Gastrocnemius medialis (tissue), 4 donors: Measurements from ENCODE around the gene TRAF1. TPM values are rescaled to one million over a fixed set of nuclear protein-coding genes. Genes with fewer than 3 reads are reported as not detected.

Source experiments
- ATAC-seq, 2 donors: fragments of 150-250 bp; one replicate each; pipeline ENCODE4 v1.9.1; 2016
- DNase-seq, 2 donors: peaks; one replicate each; pipeline ENCODE4 v3.0.0-alpha.2; 2019
- H3K27ac ChIP-seq, 4 donors: fragments of 200-600 bp; sonication (generic); 1 replicate in 1 of 4; 2 replicates in 3 of 4; pipeline ENCODE4 v1.5.1; 2016 to 2018; ENCODE audit warnings: mild to moderate bottlenecking in 2 of 4, moderate library complexity in 1 of 4
- H3K27me3 ChIP-seq, 3 donors: fragments of 200-600 bp; sonication (generic) in 2 of 3; 1 replicate in 1 of 3; 2 replicates in 2 of 3; pipeline versions ENCODE4 v1.5.1 to v1.6.0; 2016 to 2019; ENCODE audit warnings: mild to moderate bottlenecking in 1 of 3, moderate library complexity in 1 of 3
- H3K36me3 ChIP-seq, 2 donors: fragments of 200-600 bp; sonication (generic) in 1 of 2; one replicate each; pipeline ENCODE4 v1.5.1; 2017 to 2018
- H3K4me1 ChIP-seq, 2 donors: fragments of 200-600 bp; sonication (generic) in 1 of 2; one replicate each; pipeline ENCODE4 v1.5.1; 2016 to 2017; ENCODE audit warnings: mild to moderate bottlenecking in 2 of 2
- H3K4me3 ChIP-seq, 4 donors: fragments of 200-600 bp; sonication (generic) in 3 of 4; 1 replicate in 1 of 4; 2 replicates in 3 of 4; pipeline ENCODE4 v1.5.1; 2016 to 2019; ENCODE audit warnings: mild to moderate bottlenecking in 2 of 4
- H3K9me3 ChIP-seq, 3 donors: fragments of 200-600 bp; sonication (generic) in 2 of 3; 1 replicate in 1 of 3; 2 replicates in 2 of 3; pipeline ENCODE4 v1.5.1; 2016 to 2019
- CTCF ChIP-seq, 5 experiments: fragments of 450-650 bp in 3 of 5; fragments of 200-600 bp in 2 of 5; sonication (generic) in 2 of 5; IDR thresholded peaks in 4 of 5; conservative IDR thresholded peaks in 1 of 5; 1 replicate in 4 of 5; 2 replicates in 1 of 5; pipeline ENCODE4 v1.5.1; 2016 to 2019; ENCODE audit warnings: antibody characterized with exemption in 5 of 5, mild to moderate bottlenecking in 3 of 5, moderate library complexity in 3 of 5
- POLR2A ChIP-seq, 2 donors: fragments of 450-650 bp; IDR thresholded peaks; one replicate each; pipeline ENCODE4 v1.6.1; 2017; ENCODE audit warnings: antibody characterized with exemption in 2 of 2, mild to moderate bottlenecking in 2 of 2, moderate library complexity in 2 of 2
- in situ Hi-C, 4 donors: fragments of 200-750 bp; cut with MboI; loops; one replicate each; pipeline versions ENCODE4 v1.15.0 to v1.8.0; 2017; ENCODE audit warnings: low sequenced_read_pairs in 4 of 4
- intact Hi-C: fragments of 100-400 bp; cut with DNase I; formaldehyde crosslinking; loops from one replicate; pipeline ENCODE4 v1.15.1; 2023; ENCODE audit warnings: low total_unique reads
- total RNA-seq, 4 donors: library from RNA; depleted of rRNA; stranded (reverse); fragments of >200 nt; gene quantifications; one replicate each; pipeline versions ENCODE4 v1.1.0 to v1.2.3, GENCODE V29; 2016

Gene TRAF1
- total RNA-seq, 4 donors from 2014 or later = 0.42 to 1.6 (median 0.77) TPM

GRCh38 chr9:120862452-120862851, 64.1 kb downstream of the TRAF1 start:
- H3K4me3 ChIP-seq = no peak overlapping the region
- DNase-seq = no peak
- intact Hi-C loops (no loop called here), in situ Hi-C loops (loop anchor here in 1 of 4 donors (25.0 kb wide), 1 partner anchor 200 kb away; the partner anchor contains the start of genes C5 and CNTRL)
- no peaks in the 10 kb centered on the region for H3K27me3 ChIP-seq
- H3K36me3 ChIP-seq = peaks cover 0 to 32% of the 10 kb centered on the region in 2 donors
- H3K27ac ChIP-seq = no peak overlapping the region
- H3K9me3 ChIP-seq = no peaks in the 10 kb centered on the region
- no peak for TF ChIP-seq CTCF (IDR thresholded peaks at IDR 0.05 in 4 of 5, conservative IDR thresholded peaks at IDR 0.05 in 1 of 5)
- no peak for TF ChIP-seq POLR2A (IDR thresholded peaks at IDR 0.05)
- no peak for ATAC-seq
- no peaks in the 10 kb centered on the region for H3K4me1 ChIP-seq

GRCh38 chr9:120861935-120862334, 64.7 kb downstream of the TRAF1 start:
- TF ChIP-seq CTCF (IDR thresholded peaks at IDR 0.05 in 4 of 5, conservative IDR thresholded peaks at IDR 0.05 in 1 of 5) (no peak), POLR2A (IDR thresholded peaks at IDR 0.05) (no peak)
- Histone ChIP-seq H3K4me1 (no peaks in the 10 kb centered on the region), H3K9me3 (no peaks in the 10 kb centered on the region), H3K27me3 (no peaks in the 10 kb centered on the region), H3K4me3 (no peak overlapping the region), H3K36me3 (peaks cover 0 to 32% of the 10 kb centered on the region in 2 donors), H3K27ac (no peak overlapping the region)
- in situ Hi-C loops (loop anchor here in 1 of 4 donors (25.0 kb wide), 1 partner anchor 200 kb away; the partner anchor contains the start of genes C5 and CNTRL), intact Hi-C loops (no loop called here)
- DNase-seq (no peak), ATAC-seq (no peak)

- peaks cover 0 to 32% of the 10 kb centered on the region in 2 donors for H3K36me3 ChIP-seq
Observed at GRCh38 chr9:120860083-120860482, 66.5 kb downstream of the TRAF1 start.

GRCh38 chr9:120859361-120859760, 67.2 kb downstream of the TRAF1 start:
- Histone ChIP-seq H3K4me3 (no peak overlapping the region), H3K27ac (no peak overlapping the region), H3K36me3 (peaks cover 0 to 32% of the 10 kb centered on the region in 2 donors), H3K4me1 (no peaks in the 10 kb centered on the region), H3K27me3 (no peaks in the 10 kb centered on the region), H3K9me3 (no peaks in the 10 kb centered on the region)
- in situ Hi-C loops (loop anchor here in 1 of 4 donors (25.0 kb wide), 1 partner anchor 203 kb away; the partner anchor contains the start of genes C5 and CNTRL), intact Hi-C loops (no loop called here)
- ATAC-seq (no peak), DNase-seq (no peak)
- no peak for TF ChIP-seq POLR2A (IDR thresholded peaks at IDR 0.05)
- TF ChIP-seq CTCF (IDR thresholded peaks at IDR 0.05 in 4 of 5, conservative IDR thresholded peaks at IDR 0.05 in 1 of 5) = no peak

More at GRCh38 chr9:120860083-120860482, 66.5 kb downstream of the TRAF1 start:
- H3K4me3 ChIP-seq = no peak overlapping the region
- no peaks in the 10 kb centered on the region for H3K9me3 ChIP-seq
- in situ Hi-C loops (loop anchor here in 1 of 4 donors (25.0 kb wide), 1 partner anchor 202 kb away; the partner anchor contains the start of genes C5 and CNTRL), intact Hi-C loops (no loop called here)
- TF ChIP-seq CTCF (IDR thresholded peaks at IDR 0.05 in 4 of 5, conservative IDR thresholded peaks at IDR 0.05 in 1 of 5) (no peak), POLR2A (IDR thresholded peaks at IDR 0.05) (no peak)
- no peak overlapping the region for H3K27ac ChIP-seq
- DNase-seq (no peak), ATAC-seq (no peak)
- H3K27me3 ChIP-seq = no peaks in the 10 kb centered on the region
- no peaks in the 10 kb centered on the region for H3K4me1 ChIP-seq
